BLaER1 treated with 17β-estradiol and CSF1 and Interleukin-3, amounts not matched to agents 10 nM and 100 nM (cell line): ENCODE measurements around the gene FLT3LG.
A peak's percentile ranks its signal among the peaks of the same experiment; 100 is the strongest.

Experiments used
- H3K27ac ChIP-seq, 11 experiments: shearing (Covaris generic); formaldehyde crosslinking; 2 replicates each; pipeline ENCODE4 v1.8.1; 2022
- H3K27me3 ChIP-seq, 11 experiments: shearing (Covaris generic); formaldehyde crosslinking; 2 replicates each; pipeline ENCODE4 v1.8.1; 2022
- H3K36me3 ChIP-seq, 11 experiments: shearing (Covaris generic); formaldehyde crosslinking; 2 replicates each; pipeline ENCODE4 v1.8.1; 2022
- H3K4me1 ChIP-seq, 10 experiments: shearing (Covaris generic); formaldehyde crosslinking; 2 replicates each; pipeline ENCODE4 v1.8.1; 2022
- H3K4me2 ChIP-seq, 11 experiments: shearing (Covaris generic); formaldehyde crosslinking; 2 replicates each; pipeline ENCODE4 v1.8.1; 2022
- H3K4me3 ChIP-seq, 10 experiments: shearing (Covaris generic); formaldehyde crosslinking; 2 replicates each; pipeline ENCODE4 v1.8.1; 2022
- H3K9ac ChIP-seq, 11 experiments: shearing (Covaris generic); formaldehyde crosslinking; 2 replicates each; pipeline ENCODE4 v1.8.1; 2022
- H3K9me3 ChIP-seq, 11 experiments: shearing (Covaris generic); formaldehyde crosslinking; replicated peaks in 1 of 11; 2 replicates each; pipeline ENCODE4 v1.8.1; 2022
- H4K20me1 ChIP-seq, 11 experiments: shearing (Covaris generic); formaldehyde crosslinking; 2 replicates each; pipeline ENCODE4 v1.8.1; 2022
- Cebpa-rat ChIP-seq, 11 experiments: shearing (Covaris generic); IDR thresholded peaks; 2 replicates each; pipeline ENCODE4 v1.8.1; 2022

Gene FLT3LG

GRCh38 chr19:49534632-49535385 lies 60.8 kb downstream of the FLT3LG start:
- H3K4me2 ChIP-seq = peak overlapping the region; percentile 89 to 100 (median 93)
- no peak for TF ChIP-seq Cebpa-rat (IDR thresholded peaks at IDR 0.05)
- no peaks in the 10 kb centered on the region for H3K9me3 ChIP-seq
- H3K36me3 ChIP-seq = peaks cover 0 to 63% (median 0%) of the 10 kb centered on the region in 11 experiments; a peak in 10 of 22 replicates
- peak overlapping the region in 9 of 10 experiments; percentile 45 to 66 (median 58); a peak in 12 of 20 replicates for H3K4me3 ChIP-seq
- H3K27me3 ChIP-seq = peaks cover 0 to 30% (median 17%) of the 10 kb centered on the region in 11 experiments; a peak in 16 of 22 replicates
- H3K27ac ChIP-seq = peak overlapping the region in 6 of 11 experiments; percentile 8 to 51 (median 30); a peak in 7 of 22 replicates
- H4K20me1 ChIP-seq = peaks cover 0 to 38% (median 13%) of the 10 kb centered on the region in 11 experiments; a peak in 12 of 22 replicates
- H3K4me1 ChIP-seq = peaks cover 53 to 71% (median 64%) of the 10 kb centered on the region in 10 experiments
- H3K9ac ChIP-seq = peak overlapping the region in 9 of 11 experiments; percentile 45 to 69 (median 59); a peak in 16 of 22 replicates
